ENCODE data around the gene GBE1. TPM values are rescaled to one million over a fixed set of nuclear protein-coding genes. Genes with fewer than 3 reads are reported as not detected.

The GBE1 gene
- total RNA-seq, 2 donors from 2014 or later: 13.8 to 18.7 TPM

- Mint-ChIP-seq H3K4me1 (ENCODE audit: low read depth) (no peaks in the 10 kb centered on the region), H3K27ac (no peak overlapping the region), H3K27me3 (ENCODE audit: low read depth) (no peaks in the 10 kb centered on the region), H3K9me3 (no peaks in the 10 kb centered on the region), H3K4me3 (no peak overlapping the region), H3K36me3 (ENCODE audit: insufficient read depth in 2 of 2) (no peaks in the 10 kb centered on the region)
- ATAC-seq (replicated peaks in 1 of 2) (no peak), DNase-seq (no peak)
Measured at GRCh38 chr3:81716870-81717509, 44.5 kb downstream of the GBE1 start.

GRCh38 chr3:81713031-81713430, 48.4 kb downstream of the GBE1 start:
- no peak overlapping the region for H3K27ac Mint-ChIP-seq
- no peak overlapping the region for H3K4me3 Mint-ChIP-seq
- no peak for DNase-seq
- no peak for ATAC-seq (replicated peaks in 1 of 2)
- no peaks in the 10 kb centered on the region for H3K4me1 Mint-ChIP-seq (ENCODE audit: low read depth)
- H3K27me3 Mint-ChIP-seq (ENCODE audit: low read depth): no peaks in the 10 kb centered on the region
- H3K9me3 Mint-ChIP-seq: no peaks in the 10 kb centered on the region
- H3K36me3 Mint-ChIP-seq (ENCODE audit: insufficient read depth in 2 of 2): no peaks in the 10 kb centered on the region

GRCh38 chr3:81709606-81710005, 51.8 kb downstream of the GBE1 start:
- no peak overlapping the region for H3K27ac Mint-ChIP-seq
- no peaks in the 10 kb centered on the region for H3K36me3 Mint-ChIP-seq (ENCODE audit: insufficient read depth in 2 of 2)
- H3K9me3 Mint-ChIP-seq: no peaks in the 10 kb centered on the region
- no peak overlapping the region for H3K4me3 Mint-ChIP-seq
- no peaks in the 10 kb centered on the region for H3K4me1 Mint-ChIP-seq (ENCODE audit: low read depth)
- no peaks in the 10 kb centered on the region for H3K27me3 Mint-ChIP-seq (ENCODE audit: low read depth)
- DNase-seq: no peak
- no peak for ATAC-seq (replicated peaks in 1 of 2)

- no peak overlapping the region for H3K4me3 Mint-ChIP-seq
- no peak for ATAC-seq (replicated peaks in 1 of 2)
- H3K9me3 Mint-ChIP-seq: no peaks in the 10 kb centered on the region
- H3K27ac Mint-ChIP-seq: no peak overlapping the region
- H3K4me1 Mint-ChIP-seq (ENCODE audit: low read depth): no peaks in the 10 kb centered on the region
- no peaks in the 10 kb centered on the region for H3K27me3 Mint-ChIP-seq (ENCODE audit: low read depth)
- DNase-seq: no peak
- no peaks in the 10 kb centered on the region for H3K36me3 Mint-ChIP-seq (ENCODE audit: insufficient read depth in 2 of 2)
Measured at GRCh38 chr3:81707996-81708395, 53.4 kb downstream of the GBE1 start.

GRCh38 chr3:81702126-81702525, 59.3 kb downstream of the GBE1 start:
- Mint-ChIP-seq H3K4me3 (no peak overlapping the region), H3K27me3 (ENCODE audit: low read depth) (no peaks in the 10 kb centered on the region), H3K27ac (no peak overlapping the region), H3K9me3 (no peaks in the 10 kb centered on the region), H3K36me3 (ENCODE audit: insufficient read depth in 2 of 2) (peaks cover 0 to 3% of the 10 kb centered on the region in 2 donors), H3K4me1 (ENCODE audit: low read depth) (no peaks in the 10 kb centered on the region)
- no peak for DNase-seq
- no peak for ATAC-seq (replicated peaks in 1 of 2)

GRCh38 chr3:81699536-81700320, 61.7 kb downstream of the GBE1 start:
- no peak overlapping the region for H3K4me3 Mint-ChIP-seq
- DNase-seq (no peak), ATAC-seq (replicated peaks in 1 of 2) (no peak)
- peaks cover 4% of the 10 kb centered on the region for H3K4me1 Mint-ChIP-seq (ENCODE audit: low read depth)
- H3K9me3 Mint-ChIP-seq: no peaks in the 10 kb centered on the region
- H3K27ac Mint-ChIP-seq: no peak overlapping the region
- H3K36me3 Mint-ChIP-seq (ENCODE audit: insufficient read depth in 2 of 2): peaks cover 0 to 3% of the 10 kb centered on the region in 2 donors
- H3K27me3 Mint-ChIP-seq (ENCODE audit: low read depth): no peaks in the 10 kb centered on the region

- DNase-seq (no peak), ATAC-seq (replicated peaks in 1 of 2) (no peak)
- H3K9me3 Mint-ChIP-seq: no peaks in the 10 kb centered on the region
- peaks cover 4% of the 10 kb centered on the region for H3K4me1 Mint-ChIP-seq (ENCODE audit: low read depth)
- H3K36me3 Mint-ChIP-seq (ENCODE audit: insufficient read depth in 2 of 2): peaks cover 0 to 3% of the 10 kb centered on the region in 2 donors
- H3K4me3 Mint-ChIP-seq: no peak overlapping the region
- H3K27ac Mint-ChIP-seq: no peak overlapping the region
- H3K27me3 Mint-ChIP-seq (ENCODE audit: low read depth): no peaks in the 10 kb centered on the region
Measured at GRCh38 chr3:81696090-81696489, 65.4 kb downstream of the GBE1 start.

- Mint-ChIP-seq H3K9me3 (no peaks in the 10 kb centered on the region), H3K36me3 (ENCODE audit: insufficient read depth in 2 of 2) (peaks cover 0 to 3% of the 10 kb centered on the region in 2 donors), H3K4me3 (no peak overlapping the region), H3K27ac (no peak overlapping the region), H3K4me1 (ENCODE audit: low read depth) (peaks cover 4% of the 10 kb centered on the region), H3K27me3 (ENCODE audit: low read depth) (no peaks in the 10 kb centered on the region)
- DNase-seq (no peak), ATAC-seq (replicated peaks in 1 of 2) (no peak)
Measured at GRCh38 chr3:81695302-81695701, 66.1 kb downstream of the GBE1 start.

GRCh38 chr3:81694662-81695061, 66.8 kb downstream of the GBE1 start:
- Mint-ChIP-seq H3K4me1 (ENCODE audit: low read depth) (peaks cover 4% of the 10 kb centered on the region), H3K4me3 (no peak overlapping the region), H3K36me3 (ENCODE audit: insufficient read depth in 2 of 2) (peaks cover 0 to 3% of the 10 kb centered on the region in 2 donors), H3K9me3 (no peaks in the 10 kb centered on the region), H3K27ac (no peak overlapping the region), H3K27me3 (ENCODE audit: low read depth) (no peaks in the 10 kb centered on the region)
- no peak for ATAC-seq (replicated peaks in 1 of 2)
- DNase-seq: no peak

- Mint-ChIP-seq H3K4me1 (ENCODE audit: low read depth) (peaks cover 4% of the 10 kb centered on the region), H3K4me3 (no peak overlapping the region)
Measured at GRCh38 chr3:81692766-81693165, 68.7 kb downstream of the GBE1 start.

GRCh38 chr3:81689617-81690016, 71.8 kb downstream of the GBE1 start:
- Mint-ChIP-seq H3K9me3 (no peaks in the 10 kb centered on the region), H3K27me3 (ENCODE audit: low read depth) (no peaks in the 10 kb centered on the region), H3K4me3 (no peak overlapping the region), H3K36me3 (ENCODE audit: insufficient read depth in 2 of 2) (no peaks in the 10 kb centered on the region), H3K4me1 (ENCODE audit: low read depth) (no peaks in the 10 kb centered on the region), H3K27ac (no peak overlapping the region)
- DNase-seq (no peak), ATAC-seq (replicated peaks in 1 of 2) (no peak)

More at GRCh38 chr3:81692766-81693165, 68.7 kb downstream of the GBE1 start:
- H3K36me3 Mint-ChIP-seq (ENCODE audit: insufficient read depth in 2 of 2): no peaks in the 10 kb centered on the region
- H3K27me3 Mint-ChIP-seq (ENCODE audit: low read depth): no peaks in the 10 kb centered on the region
- no peak for ATAC-seq (replicated peaks in 1 of 2)
- H3K9me3 Mint-ChIP-seq: no peaks in the 10 kb centered on the region
- DNase-seq: no peak
- H3K27ac Mint-ChIP-seq: no peak overlapping the region

- Mint-ChIP-seq H3K9me3 (no peaks in the 10 kb centered on the region), H3K4me1 (ENCODE audit: low read depth) (no peaks in the 10 kb centered on the region), H3K4me3 (no peak overlapping the region), H3K36me3 (ENCODE audit: insufficient read depth in 2 of 2) (no peaks in the 10 kb centered on the region), H3K27ac (no peak overlapping the region), H3K27me3 (ENCODE audit: low read depth) (no peaks in the 10 kb centered on the region)
- ATAC-seq (replicated peaks in 1 of 2) (no peak), DNase-seq (no peak)
Measured at GRCh38 chr3:81684751-81685395, 76.6 kb downstream of the GBE1 start.

GRCh38 chr3:81676706-81677456, 84.6 kb downstream of the GBE1 start:
- ATAC-seq (replicated peaks in 1 of 2): no peak
- H3K4me1 Mint-ChIP-seq (ENCODE audit: low read depth): no peaks in the 10 kb centered on the region
- no peak for DNase-seq
- H3K27me3 Mint-ChIP-seq (ENCODE audit: low read depth): no peaks in the 10 kb centered on the region
- H3K4me3 Mint-ChIP-seq: no peak overlapping the region
- H3K27ac Mint-ChIP-seq: no peak overlapping the region
- H3K36me3 Mint-ChIP-seq (ENCODE audit: insufficient read depth in 2 of 2): no peaks in the 10 kb centered on the region
- no peaks in the 10 kb centered on the region for H3K9me3 Mint-ChIP-seq
